Fibroblast of lung (primary cell): Measurements from ENCODE around the gene ZNF175. TPM values are rescaled to one million over a fixed set of nuclear protein-coding genes. Genes with fewer than 3 reads are reported as not detected.

Experiments
- DNase-seq, 2 donors: peaks; one replicate each; pipeline versions ENCODE4 v3.0.0 to v3.0.0-alpha.2; 2010; ENCODE audit warnings: low read depth in 2 of 2
- H2AFZ ChIP-seq: 2 replicates; pipeline ENCODE4 v1.5.1; 2012; ENCODE audit warnings: low read length, control low read depth, inconsistent platforms
- H3K27ac ChIP-seq: 2 replicates; pipeline ENCODE4 v1.5.1; 2011; ENCODE audit warnings: low read length, control low read depth; ENCODE audit not compliant: insufficient read depth
- H3K27me3 ChIP-seq: 2 replicates; pipeline ENCODE4 v1.5.1; 2011; ENCODE audit warnings: mild to moderate bottlenecking, low read length; ENCODE audit not compliant: control insufficient read depth, insufficient read depth
- H3K36me3 ChIP-seq: 2 replicates; pipeline ENCODE4 v1.5.1; 2011; ENCODE audit warnings: low read length; ENCODE audit not compliant: control insufficient read depth, insufficient read depth
- H3K4me1 ChIP-seq: 2 replicates; pipeline ENCODE4 v1.5.1; 2011; ENCODE audit warnings: low read length; ENCODE audit not compliant: control insufficient read depth, insufficient read depth; ENCODE audit errors: extremely low read depth
- H3K4me2 ChIP-seq: 2 replicates; pipeline ENCODE4 v1.5.1; 2011; ENCODE audit warnings: low read length, control low read depth; ENCODE audit not compliant: insufficient read depth; ENCODE audit errors: extremely low read depth
- H3K4me3 ChIP-seq, 4 experiments: fragments of 200-600 bp in 1 of 4; sonication (generic) in 1 of 4; replicated peaks in 1 of 4; 2 replicates each; pipeline ENCODE4 v1.5.1; 2011 to 2016; ENCODE audit warnings: low read length in 4 of 4, low read depth in 3 of 4, mild to moderate bottlenecking in 3 of 4, control low read depth in 2 of 4, inconsistent platforms in 1 of 4, mixed read lengths in 1 of 4; ENCODE audit not compliant: insufficient read depth in 1 of 4; ENCODE audit errors: control extremely low read depth in 1 of 4
- H3K79me2 ChIP-seq: 2 replicates; pipeline ENCODE4 v1.5.1; 2012; ENCODE audit warnings: mild to moderate bottlenecking, low read length, inconsistent platforms; ENCODE audit not compliant: control insufficient read depth, insufficient read depth
- H3K9ac ChIP-seq: 2 replicates; pipeline ENCODE4 v1.5.1; 2011; ENCODE audit warnings: mild to moderate bottlenecking, low read length, control low read depth; ENCODE audit not compliant: insufficient read depth
- H3K9me3 ChIP-seq: 2 replicates; pipeline ENCODE4 v1.5.1; 2012; ENCODE audit warnings: low read depth, low read length; ENCODE audit not compliant: control insufficient read depth, insufficient read depth
- H4K20me1 ChIP-seq: 2 replicates; pipeline ENCODE4 v1.5.1; 2011; ENCODE audit warnings: low read length; ENCODE audit not compliant: control insufficient read depth, insufficient read depth; ENCODE audit errors: extremely low read depth
- EZH2 ChIP-seq: IDR thresholded peaks from 2 replicates; pipeline ENCODE4 v1.5.1; 2012; ENCODE audit warnings: low read length, control low read depth, mild to moderate bottlenecking; ENCODE audit errors: missing control alignments
- polyA plus RNA-seq, 2 donors: library from polyadenylated mRNA; depleted of rRNA in 1 of 2; stranded (reverse) in 1 of 2; unstranded in 1 of 2; fragments of >200 nt; gene quantifications; 2 replicates each; pipeline ENCODE4 v1.2.1, GENCODE V29; 2011 to 2012; ENCODE audit warnings: missing spikeins in 1 of 2
- total RNA-seq: library from RNA; depleted of rRNA; stranded (reverse); fragments of >200 nt; gene quantifications from 2 replicates; pipeline ENCODE4 v1.2.1, GENCODE V29; 2014
- TF ChIP-seq, protein P1 (sequence below), 2 donors: IDR thresholded peaks in 1 of 2; conservative IDR thresholded peaks in 1 of 2; 1 replicate in 1 of 2; 2 replicates in 1 of 2; pipeline ENCODE4 v1.5.1; 2011 to 2012; ENCODE audit warnings: low read length in 2 of 2, control low read depth in 1 of 2, inconsistent platforms in 1 of 2, low read depth in 1 of 2, mild to moderate bottlenecking in 1 of 2

ZNF175 gene
- total and polyA plus RNA-seq, 2 donors (not counting 1 experiment from before 2014, with no cell fraction given): 5.0 to 7.6 TPM

DNA sequence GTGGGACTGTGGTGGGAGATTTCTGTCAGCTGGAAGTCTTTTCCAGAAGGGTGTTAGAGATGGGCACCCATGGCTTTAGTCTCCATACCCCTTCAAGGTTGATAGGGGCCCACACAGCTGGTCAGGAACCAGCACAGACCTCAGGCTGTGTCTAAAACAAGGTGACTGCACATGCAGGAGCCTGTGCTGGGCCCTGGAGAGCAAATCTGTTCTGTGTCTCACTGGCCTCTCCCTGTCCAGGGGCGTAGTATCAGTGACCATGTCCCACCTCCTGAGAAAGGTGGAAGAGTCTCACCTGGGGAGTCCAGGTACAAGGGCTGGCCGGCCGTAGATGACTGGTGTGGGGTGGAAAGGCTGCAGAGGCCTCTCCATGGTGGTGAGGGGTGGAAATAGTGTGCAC is 19.4 kb downstream of the ZNF175 start:
- no peaks in the 10 kb centered on the region for H3K79me2 ChIP-seq
- no peak overlapping the region for H2AFZ ChIP-seq
- DNase-seq: no peak
- no peak overlapping the region for H3K4me2 ChIP-seq
- H3K27ac ChIP-seq: no peak overlapping the region
- no peaks in the 10 kb centered on the region for H4K20me1 ChIP-seq
- peaks cover 7% of the 10 kb centered on the region for H3K36me3 ChIP-seq
- H3K9me3 ChIP-seq: peaks cover 4% of the 10 kb centered on the region
- no peaks in the 10 kb centered on the region for H3K4me1 ChIP-seq
- no peak overlapping the region for H3K4me3 ChIP-seq
- H3K9ac ChIP-seq: no peak overlapping the region
- TF ChIP-seq, protein P1, sequence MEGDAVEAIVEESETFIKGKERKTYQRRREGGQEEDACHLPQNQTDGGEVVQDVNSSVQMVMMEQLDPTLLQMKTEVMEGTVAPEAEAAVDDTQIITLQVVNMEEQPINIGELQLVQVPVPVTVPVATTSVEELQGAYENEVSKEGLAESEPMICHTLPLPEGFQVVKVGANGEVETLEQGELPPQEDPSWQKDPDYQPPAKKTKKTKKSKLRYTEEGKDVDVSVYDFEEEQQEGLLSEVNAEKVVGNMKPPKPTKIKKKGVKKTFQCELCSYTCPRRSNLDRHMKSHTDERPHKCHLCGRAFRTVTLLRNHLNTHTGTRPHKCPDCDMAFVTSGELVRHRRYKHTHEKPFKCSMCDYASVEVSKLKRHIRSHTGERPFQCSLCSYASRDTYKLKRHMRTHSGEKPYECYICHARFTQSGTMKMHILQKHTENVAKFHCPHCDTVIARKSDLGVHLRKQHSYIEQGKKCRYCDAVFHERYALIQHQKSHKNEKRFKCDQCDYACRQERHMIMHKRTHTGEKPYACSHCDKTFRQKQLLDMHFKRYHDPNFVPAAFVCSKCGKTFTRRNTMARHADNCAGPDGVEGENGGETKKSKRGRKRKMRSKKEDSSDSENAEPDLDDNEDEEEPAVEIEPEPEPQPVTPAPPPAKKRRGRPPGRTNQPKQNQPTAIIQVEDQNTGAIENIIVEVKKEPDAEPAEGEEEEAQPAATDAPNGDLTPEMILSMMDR (conservative IDR thresholded peaks at IDR 0.05 in 1 of 2, IDR thresholded peaks at IDR 0.05 in 1 of 2; ENCODE audit: low read depth in 1 of 2, low read length in 2 of 2): no peak
- no peak for TF ChIP-seq EZH2
- H3K27me3 ChIP-seq: no peaks in the 10 kb centered on the region

DNA sequence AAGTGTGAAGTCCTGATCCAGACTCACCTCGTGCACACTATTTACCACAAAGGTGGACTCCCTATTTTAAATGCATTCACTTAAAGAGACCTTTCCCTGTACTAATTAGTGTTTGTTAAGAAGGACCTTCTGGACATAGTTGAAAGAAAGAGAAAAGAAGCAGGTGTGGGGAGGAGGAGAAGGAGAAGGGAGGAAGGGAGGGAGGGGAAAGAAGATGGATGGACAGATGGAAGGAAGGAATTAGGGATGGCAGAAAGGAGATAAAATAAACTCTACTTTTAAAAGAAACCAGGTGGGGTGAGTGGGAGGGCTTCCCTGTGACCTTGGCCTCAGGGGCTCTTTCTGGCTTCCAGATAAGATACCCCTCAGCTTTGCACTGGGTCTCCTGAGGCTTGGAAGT is 21.4 kb downstream of the ZNF175 start:
- H3K79me2 ChIP-seq: no peaks in the 10 kb centered on the region
- TF ChIP-seq, protein P1 (conservative IDR thresholded peaks at IDR 0.05 in 1 of 2, IDR thresholded peaks at IDR 0.05 in 1 of 2; ENCODE audit: low read depth in 1 of 2, low read length in 2 of 2): no peak
- TF ChIP-seq EZH2: no peak
- no peak overlapping the region for H3K4me3 ChIP-seq
- no peak overlapping the region for H3K4me2 ChIP-seq
- H3K27ac ChIP-seq: no peak overlapping the region
- H3K36me3 ChIP-seq: no peaks in the 10 kb centered on the region
- no peaks in the 10 kb centered on the region for H3K27me3 ChIP-seq
- H3K9ac ChIP-seq: no peak overlapping the region
- H4K20me1 ChIP-seq: no peaks in the 10 kb centered on the region
- H3K9me3 ChIP-seq: no peaks in the 10 kb centered on the region
- H3K4me1 ChIP-seq: no peaks in the 10 kb centered on the region
- DNase-seq: no peak
- no peak overlapping the region for H2AFZ ChIP-seq

DNA sequence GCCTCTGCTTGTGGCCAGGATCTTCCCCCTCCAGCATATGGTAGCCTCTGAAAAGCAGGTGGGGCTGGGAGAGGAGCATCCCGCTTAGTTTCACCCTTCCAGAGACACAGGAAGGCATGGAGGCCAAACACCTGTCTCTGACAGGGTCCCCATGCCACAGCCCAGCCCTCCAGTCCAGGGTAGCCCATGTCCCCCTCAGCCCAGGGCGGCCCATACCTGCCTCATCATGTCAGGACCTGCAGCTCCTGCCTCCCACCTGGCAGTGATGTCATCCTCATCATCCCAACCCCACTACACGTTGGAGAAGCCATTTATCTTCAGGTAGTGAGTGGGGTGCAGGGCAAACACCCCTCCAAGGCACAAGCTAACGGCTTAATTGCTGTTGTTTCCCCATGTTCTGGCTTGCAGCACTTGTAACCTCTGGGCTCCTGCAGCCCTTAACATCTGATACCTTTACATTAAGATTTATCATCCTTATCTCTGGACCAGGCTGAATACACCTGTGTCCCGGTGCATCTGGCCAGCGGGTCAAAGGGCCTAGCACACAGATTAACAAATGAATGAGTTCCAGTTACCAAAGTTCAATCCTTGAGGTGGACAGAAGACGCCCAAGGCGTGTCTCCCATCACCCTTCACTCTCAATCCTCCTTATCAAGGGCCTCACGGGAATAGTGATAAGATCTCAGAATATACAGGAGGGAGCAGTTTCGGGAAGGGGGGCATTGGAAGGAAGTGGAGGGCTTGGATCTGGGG is 22.2 kb downstream of the ZNF175 start:
- no peak for DNase-seq
- H3K79me2 ChIP-seq: no peaks in the 10 kb centered on the region
- no peak overlapping the region for H3K27ac ChIP-seq
- no peaks in the 10 kb centered on the region for H3K27me3 ChIP-seq
- H3K4me1 ChIP-seq: no peaks in the 10 kb centered on the region
- H3K9ac ChIP-seq: peak overlapping the region; percentile 10
- peak overlapping the region; percentile 97 for H2AFZ ChIP-seq
- H3K36me3 ChIP-seq: no peaks in the 10 kb centered on the region
- no peaks in the 10 kb centered on the region for H4K20me1 ChIP-seq
- H3K9me3 ChIP-seq: no peaks in the 10 kb centered on the region
- peak overlapping the region; percentile 71 for H3K4me2 ChIP-seq
- peak overlapping the region; percentile 64 to 85 (median 78) for H3K4me3 ChIP-seq
- TF ChIP-seq, protein P1 (conservative IDR thresholded peaks at IDR 0.05 in 1 of 2, IDR thresholded peaks at IDR 0.05 in 1 of 2; ENCODE audit: low read depth in 1 of 2, low read length in 2 of 2): no peak
- no peak for TF ChIP-seq EZH2
